HFFc6 (cell line): ENCODE data around the gene PSMD6. TPM values are rescaled to one million over a fixed set of nuclear protein-coding genes. Genes with fewer than 3 reads are reported as not detected.

Experiments
- DNase-seq: peaks from one replicate; pipeline ENCODE4 v3.0.0-alpha.2; 2018
- H3K27ac Mint-ChIP-seq: 2 replicates; pipeline ENCODE4 v1.8.0; 2020; ENCODE audit warnings: mild to moderate bottlenecking, mixed read lengths
- H3K27me3 Mint-ChIP-seq: 2 replicates; pipeline ENCODE4 v1.8.0; 2021; ENCODE audit warnings: mild to moderate bottlenecking, moderate library complexity, mixed read lengths; ENCODE audit not compliant: insufficient read depth
- H3K36me3 Mint-ChIP-seq: 2 replicates; pipeline ENCODE4 v1.8.0; 2021; ENCODE audit warnings: low read depth, mixed read lengths
- H3K4me1 Mint-ChIP-seq: 2 replicates; pipeline ENCODE4 v1.8.0; 2020; ENCODE audit warnings: low read depth, mixed read lengths
- H3K4me3 Mint-ChIP-seq: 2 replicates; pipeline ENCODE4 v1.8.0; 2020; ENCODE audit warnings: mild to moderate bottlenecking, moderate library complexity, mixed read lengths
- H3K9me3 Mint-ChIP-seq: 2 replicates; pipeline ENCODE4 v1.8.0; 2020; ENCODE audit warnings: mild to moderate bottlenecking, mixed read lengths
- total RNA-seq, 6 experiments: library from RNA; stranded (reverse); fragmentation: NEBNext Ultra II Directional; extraction: Animal tissue kit (Norgen Biotek cat#: 25700); gene quantifications; 2 replicates in 1 of 6; 3 replicates in 5 of 6; pipeline ENCODE4 v1.2.3, GENCODE V29; 2021
- TF ChIP-seq, protein P1 (sequence below): fragments of 200-600 bp; sonication (generic); IDR thresholded peaks from 2 replicates; pipeline ENCODE4 v1.5.0; 2021; ENCODE audit warnings: antibody characterized with exemption, mild to moderate bottlenecking

PSMD6 gene
- total RNA-seq, 6 experiments from 2014 or later: 101 to 123 (median 113) TPM

DNA sequence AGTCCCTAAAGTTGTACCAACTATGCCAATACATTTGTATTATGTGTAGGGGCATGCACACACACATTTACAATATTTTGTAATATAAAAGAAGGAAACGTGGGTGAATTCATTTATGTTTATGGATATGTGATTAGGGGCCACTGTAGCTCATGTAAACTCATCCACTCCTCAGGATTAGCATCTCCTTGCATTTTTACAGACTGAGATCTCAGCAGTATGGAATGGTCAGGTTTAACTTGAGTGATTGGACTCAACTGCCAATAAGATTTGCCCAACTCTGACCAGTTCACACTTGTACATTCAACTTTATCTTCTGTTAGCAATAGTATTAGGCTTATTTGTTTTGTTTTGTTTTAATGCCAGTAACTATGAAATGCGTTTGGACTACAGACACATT is 36.5 kb downstream of the PSMD6 start:
- H3K36me3 Mint-ChIP-seq: peaks cover 43% of the 10 kb centered on the region
- DNase-seq: no peak
- H3K4me1 Mint-ChIP-seq: no peaks in the 10 kb centered on the region
- H3K4me3 Mint-ChIP-seq: no peak overlapping the region
- no peak overlapping the region for H3K27ac Mint-ChIP-seq
- H3K27me3 Mint-ChIP-seq: peaks cover 1% of the 10 kb centered on the region
- TF ChIP-seq, protein P1, sequence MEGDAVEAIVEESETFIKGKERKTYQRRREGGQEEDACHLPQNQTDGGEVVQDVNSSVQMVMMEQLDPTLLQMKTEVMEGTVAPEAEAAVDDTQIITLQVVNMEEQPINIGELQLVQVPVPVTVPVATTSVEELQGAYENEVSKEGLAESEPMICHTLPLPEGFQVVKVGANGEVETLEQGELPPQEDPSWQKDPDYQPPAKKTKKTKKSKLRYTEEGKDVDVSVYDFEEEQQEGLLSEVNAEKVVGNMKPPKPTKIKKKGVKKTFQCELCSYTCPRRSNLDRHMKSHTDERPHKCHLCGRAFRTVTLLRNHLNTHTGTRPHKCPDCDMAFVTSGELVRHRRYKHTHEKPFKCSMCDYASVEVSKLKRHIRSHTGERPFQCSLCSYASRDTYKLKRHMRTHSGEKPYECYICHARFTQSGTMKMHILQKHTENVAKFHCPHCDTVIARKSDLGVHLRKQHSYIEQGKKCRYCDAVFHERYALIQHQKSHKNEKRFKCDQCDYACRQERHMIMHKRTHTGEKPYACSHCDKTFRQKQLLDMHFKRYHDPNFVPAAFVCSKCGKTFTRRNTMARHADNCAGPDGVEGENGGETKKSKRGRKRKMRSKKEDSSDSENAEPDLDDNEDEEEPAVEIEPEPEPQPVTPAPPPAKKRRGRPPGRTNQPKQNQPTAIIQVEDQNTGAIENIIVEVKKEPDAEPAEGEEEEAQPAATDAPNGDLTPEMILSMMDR: no peak
- no peaks in the 10 kb centered on the region for H3K9me3 Mint-ChIP-seq

DNA sequence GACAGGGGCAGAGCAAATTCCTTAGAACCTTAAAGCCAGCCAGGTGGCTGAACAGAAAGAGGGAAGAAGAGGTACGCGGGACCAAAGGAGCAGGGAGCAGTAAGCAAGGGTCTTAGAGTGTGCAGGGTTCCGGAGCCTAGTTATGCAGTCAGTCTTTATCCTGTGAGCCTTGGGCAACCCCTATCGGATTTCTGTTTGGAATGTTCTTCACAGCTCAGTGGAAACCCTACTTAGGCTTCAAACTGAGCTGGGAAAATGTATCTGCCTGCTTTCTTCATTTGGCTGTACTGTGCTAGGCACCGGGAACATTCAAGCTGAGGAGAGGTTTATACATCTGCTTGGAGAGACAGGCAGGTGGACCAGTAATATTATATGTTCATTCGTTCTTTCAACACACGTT is 37.1 kb downstream of the PSMD6 start:
- TF ChIP-seq, protein P1: no peak
- Mint-ChIP-seq H3K27ac (no peak overlapping the region), H3K4me1 (no peaks in the 10 kb centered on the region), H3K36me3 (peaks cover 39% of the 10 kb centered on the region), H3K27me3 (peaks cover 1% of the 10 kb centered on the region), H3K9me3 (no peaks in the 10 kb centered on the region), H3K4me3 (no peak overlapping the region)
- no peak for DNase-seq

- no peak overlapping the region for H3K27ac Mint-ChIP-seq
- peaks cover 1% of the 10 kb centered on the region for H3K27me3 Mint-ChIP-seq
- no peaks in the 10 kb centered on the region for H3K9me3 Mint-ChIP-seq
- peaks cover 34% of the 10 kb centered on the region for H3K36me3 Mint-ChIP-seq
- peaks cover 8% of the 10 kb centered on the region for H3K4me1 Mint-ChIP-seq
- TF ChIP-seq, protein P1: no peak
- no peak for DNase-seq
- H3K4me3 Mint-ChIP-seq: no peak overlapping the region
These were observed 38.9 kb downstream of the PSMD6 start for GRCh38 chr3:63984391-63984790.

GRCh38 chr3:63981980-63982379 is 41.3 kb downstream of the PSMD6 start:
- no peaks in the 10 kb centered on the region for H3K9me3 Mint-ChIP-seq
- peaks cover 31% of the 10 kb centered on the region for H3K4me1 Mint-ChIP-seq
- no peak overlapping the region for H3K4me3 Mint-ChIP-seq
- H3K36me3 Mint-ChIP-seq: peaks cover 33% of the 10 kb centered on the region
- no peaks in the 10 kb centered on the region; the same call in 1 of the 2 replicates for H3K27me3 Mint-ChIP-seq
- no peak for DNase-seq
- TF ChIP-seq, protein P1: no peak
- no peak overlapping the region for H3K27ac Mint-ChIP-seq

DNA sequence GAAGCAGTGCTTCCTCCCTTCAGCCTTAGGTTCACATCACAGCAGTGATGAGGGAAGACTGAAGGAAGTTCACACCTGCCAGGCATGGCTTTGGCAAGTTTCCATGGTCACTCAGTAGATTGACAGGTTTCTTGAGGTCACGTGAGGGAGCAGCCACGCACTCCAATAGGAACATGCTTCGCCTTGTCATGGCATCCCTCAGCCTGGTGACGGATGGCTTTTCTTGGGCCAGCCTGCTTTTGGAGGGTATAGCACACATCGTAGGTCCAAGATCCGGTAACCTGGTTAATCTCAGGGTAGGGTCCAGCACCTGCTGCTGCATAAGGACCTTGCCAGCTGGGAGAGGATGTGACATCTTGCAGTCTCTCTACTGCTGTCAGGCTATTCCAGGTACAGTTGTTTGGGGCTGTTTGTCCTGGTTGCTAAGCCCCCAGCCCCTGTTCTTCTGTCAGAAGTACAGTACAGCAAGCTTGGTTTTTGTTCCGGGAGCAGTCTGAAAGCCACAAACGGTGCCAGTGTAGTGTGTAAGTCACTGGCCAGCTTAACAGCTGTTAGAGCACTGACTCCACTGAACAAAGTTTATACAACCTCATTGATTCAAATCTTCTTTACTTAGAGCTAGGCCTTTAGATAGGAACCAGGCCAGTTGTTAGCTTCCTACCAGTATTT is 42.3 kb downstream of the PSMD6 start:
- Mint-ChIP-seq H3K27me3 (no peaks in the 10 kb centered on the region; the same call in 1 of the 2 replicates), H3K36me3 (peaks cover 34% of the 10 kb centered on the region), H3K9me3 (no peaks in the 10 kb centered on the region), H3K4me1 (peaks cover 41% of the 10 kb centered on the region), H3K27ac (no peak overlapping the region), H3K4me3 (no peak overlapping the region)
- TF ChIP-seq, protein P1: no peak
- no peak for DNase-seq
